Muscle of leg (tissue), 11 donors: Measurements from ENCODE around the gene PEF1. TPM values are rescaled to one million over a fixed set of nuclear protein-coding genes. Genes with fewer than 3 reads are reported as not detected.

Experiments
- DNase-seq: peaks from one replicate; pipeline ENCODE4 v3.0.0; 2013
- H3K27ac ChIP-seq: one replicate; pipeline ENCODE4 v1.5.1; 2013; ENCODE audit warnings: mild to moderate bottlenecking, low read length, control low read depth
- H3K27me3 ChIP-seq: one replicate; pipeline ENCODE4 v1.6.1; 2013; ENCODE audit warnings: low read length; ENCODE audit not compliant: control insufficient read depth, insufficient read depth
- H3K36me3 ChIP-seq: one replicate; pipeline ENCODE4 v1.6.1; 2013; ENCODE audit warnings: low read length; ENCODE audit not compliant: control insufficient read depth, insufficient read depth
- H3K4me1 ChIP-seq: one replicate; pipeline ENCODE4 v1.6.1; 2013; ENCODE audit warnings: low read length; ENCODE audit not compliant: control insufficient read depth, insufficient read depth
- H3K4me3 ChIP-seq: one replicate; pipeline ENCODE4 v1.5.1; 2013; ENCODE audit warnings: low read length, control low read depth
- H3K9me3 ChIP-seq: replicated peaks from 2 replicates; pipeline ENCODE4 v1.6.1; 2013; ENCODE audit warnings: low read depth, low read length; ENCODE audit not compliant: control insufficient read depth
- WGBS: methylation state at CpG from one replicate; pipeline ENCODE4 v1.1.5; 2013; ENCODE audit warnings: missing lambda C conversion rate; ENCODE audit not compliant: insufficient coverage; 5-methylcytosine and 5-hydroxymethylcytosine counted together
- polyA plus RNA-seq, 8 donors: library from polyadenylated mRNA; unstranded; fragments of 120-200 nt; gene quantifications; one replicate each; pipeline versions ENCODE4 v1.2.1 to v1.2.3, GENCODE V29; 2013; ENCODE audit warnings: inconsistent platforms in 1 of 8, low replicate concordance in 1 of 8; ENCODE audit not compliant: insufficient read length in 8 of 8, insufficient read depth in 1 of 8
- total RNA-seq: library from RNA; stranded (reverse); fragments of 120-200 nt; gene quantifications from one replicate; pipeline ENCODE4 v1.2.4, GENCODE V29; 2013

PEF1 gene
- total and polyA plus RNA-seq, 9 donors = 34.2 to 46.6 (median 42.2) TPM

GRCh38 chr1:31650161-31651088 lies 5.7 kb upstream of the PEF1 start:
- DNase-seq = peak; percentile 89
- Histone ChIP-seq H3K36me3 (peaks cover 38% of the 10 kb centered on the region), H3K27me3 (no peaks in the 10 kb centered on the region), H3K9me3 (no peaks in the 10 kb centered on the region), H3K4me1 (peaks cover 41% of the 10 kb centered on the region), H3K4me3 (no peak overlapping the region), H3K27ac (peak overlapping the region; percentile 63)
- 36% methylated on average over 4 of the region's 9 CpGs for WGBS

DNA sequence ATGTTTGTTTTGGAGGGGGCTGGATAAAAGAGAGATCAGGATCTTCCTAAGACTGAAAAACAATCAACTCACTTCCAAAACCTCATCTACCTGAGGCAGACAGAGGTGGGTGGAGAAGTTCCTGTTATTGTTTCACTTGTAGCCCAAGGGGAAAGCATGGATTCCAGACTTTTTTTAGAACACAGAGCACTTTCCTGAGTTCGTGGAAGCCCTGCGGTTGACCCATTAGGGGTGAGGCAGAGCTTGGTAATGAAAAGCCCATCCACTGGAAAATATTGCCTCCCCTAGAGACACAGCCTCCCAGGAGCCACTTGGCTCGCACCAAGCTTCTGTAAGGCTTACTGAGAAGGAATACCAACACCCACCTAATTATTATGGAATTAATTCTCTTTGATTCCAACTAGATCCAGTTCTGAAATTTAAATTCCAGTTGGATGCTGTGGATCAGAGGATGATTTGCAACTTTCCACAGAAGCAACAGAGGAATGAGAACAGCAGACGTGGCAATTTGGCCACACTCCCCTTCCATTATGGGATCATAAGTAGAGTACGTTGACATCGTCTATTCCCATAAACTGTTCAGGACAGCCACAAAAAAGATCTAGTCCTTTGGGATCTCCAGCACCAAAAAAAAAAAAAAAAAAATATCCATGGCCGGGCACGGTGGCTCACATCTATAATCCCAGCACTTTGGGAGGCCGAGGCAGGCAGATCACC lies 4.1 kb upstream of the PEF1 start:
- peak; percentile 77 for DNase-seq
- H3K36me3 ChIP-seq = peaks cover 25% of the 10 kb centered on the region
- peaks cover 37% of the 10 kb centered on the region for H3K4me1 ChIP-seq
- H3K27me3 ChIP-seq = no peaks in the 10 kb centered on the region
- H3K27ac ChIP-seq = peak overlapping the region; percentile 39
- H3K4me3 ChIP-seq = no peak overlapping the region
- no peaks in the 10 kb centered on the region for H3K9me3 ChIP-seq
- WGBS = no CpG with 5 or more reads among the region's 9 CpGs

GRCh38 chr1:31648190-31648589 lies 3.5 kb upstream of the PEF1 start:
- Histone ChIP-seq H3K4me1 (peaks cover 43% of the 10 kb centered on the region), H3K27me3 (no peaks in the 10 kb centered on the region), H3K36me3 (peaks cover 19% of the 10 kb centered on the region), H3K4me3 (no peak overlapping the region), H3K9me3 (no peaks in the 10 kb centered on the region), H3K27ac (peak overlapping the region; percentile 39)
- WGBS = no CpG with 5 or more reads among the region's 2 CpGs
- no peak for DNase-seq

GRCh38 chr1:31647106-31647505 lies 2.4 kb upstream of the PEF1 start:
- peaks cover 9% of the 10 kb centered on the region for H3K36me3 ChIP-seq
- H3K4me3 ChIP-seq = no peak overlapping the region
- peak overlapping the region; percentile 22 for H3K27ac ChIP-seq
- WGBS = 69% methylated on average over 2 of the region's 2 CpGs
- H3K9me3 ChIP-seq = no peaks in the 10 kb centered on the region
- no peaks in the 10 kb centered on the region for H3K27me3 ChIP-seq
- peaks cover 43% of the 10 kb centered on the region for H3K4me1 ChIP-seq
- peak; percentile 30 for DNase-seq

GRCh38 chr1:31646259-31646960 lies 1.7 kb upstream of the PEF1 start:
- Histone ChIP-seq H3K36me3 (peaks cover 2% of the 10 kb centered on the region), H3K4me3 (no peak overlapping the region), H3K4me1 (peaks cover 38% of the 10 kb centered on the region), H3K27ac (peak overlapping the region; percentile 22), H3K27me3 (no peaks in the 10 kb centered on the region), H3K9me3 (no peaks in the 10 kb centered on the region)
- no CpG with 5 or more reads among the region's 4 CpGs for WGBS
- DNase-seq = no peak

DNA sequence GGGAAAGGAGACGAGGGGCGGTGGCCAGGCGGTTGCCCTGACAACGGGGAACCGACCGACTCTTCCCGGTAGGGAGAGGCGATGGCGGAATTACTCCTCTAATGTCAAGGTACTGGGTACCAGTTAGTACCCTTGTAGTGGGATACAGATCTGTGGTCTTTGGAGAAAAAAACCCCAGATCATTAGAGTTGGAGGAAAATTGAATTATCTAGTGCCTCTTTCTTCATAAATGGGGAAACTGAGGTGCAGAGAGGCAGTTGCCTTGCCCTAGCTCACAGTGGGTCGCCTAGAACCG lies 545 bp upstream of the PEF1 start:
- peaks cover 34% of the 10 kb centered on the region for H3K4me1 ChIP-seq

DNA sequence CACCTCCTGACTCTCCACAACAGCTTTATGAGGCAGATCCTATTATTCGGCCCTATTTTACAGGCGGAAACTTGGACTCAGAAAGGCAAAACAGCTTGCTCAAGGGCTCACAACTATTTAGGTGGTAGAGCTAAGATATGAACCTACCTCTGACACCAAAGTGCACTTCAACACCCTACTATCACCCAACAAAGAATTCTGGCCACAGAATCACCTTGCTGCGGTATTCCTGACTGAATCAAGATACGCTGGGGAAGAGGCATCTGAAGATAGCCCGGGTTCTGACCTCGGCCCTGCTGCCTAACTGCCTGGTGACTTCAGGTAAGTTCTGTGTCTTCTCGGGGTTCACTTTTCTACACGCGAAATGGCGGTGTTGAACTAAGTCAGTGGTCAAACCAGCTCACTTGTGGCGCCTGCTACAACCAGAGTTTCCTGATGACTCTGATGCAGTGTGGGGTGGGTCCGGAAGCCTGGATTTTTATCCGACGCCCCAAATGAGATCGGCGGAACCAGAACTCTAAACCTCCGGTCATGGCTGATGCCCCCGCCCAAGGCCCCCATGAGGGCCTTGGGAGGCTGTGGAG lies 608 bp downstream of the PEF1 start:
- WGBS = under 1% methylated on average over 16 of the region's 18 CpGs
- H3K4me1 ChIP-seq = peaks cover 30% of the 10 kb centered on the region
- H3K27ac ChIP-seq = peak overlapping the region; percentile 99
- H3K9me3 ChIP-seq = no peaks in the 10 kb centered on the region
- peaks cover 2% of the 10 kb centered on the region for H3K36me3 ChIP-seq
- H3K27me3 ChIP-seq = no peaks in the 10 kb centered on the region
- peak overlapping the region; percentile 87 for H3K4me3 ChIP-seq
- no peak for DNase-seq

More for the DNA sequence above, 545 bp upstream of the PEF1 start:
- Histone ChIP-seq H3K36me3 (no peaks in the 10 kb centered on the region), H3K27me3 (no peaks in the 10 kb centered on the region), H3K27ac (peak overlapping the region; percentile 99), H3K9me3 (no peaks in the 10 kb centered on the region), H3K4me3 (peak overlapping the region; percentile 87)
- 0% methylated on average over 9 of the region's 11 CpGs for WGBS
- DNase-seq = no peak

GRCh38 chr1:31642897-31643296 lies 1.8 kb downstream of the PEF1 start:
- peaks cover 2% of the 10 kb centered on the region for H3K36me3 ChIP-seq
- H3K4me3 ChIP-seq = no peak overlapping the region
- no peaks in the 10 kb centered on the region for H3K9me3 ChIP-seq
- H3K27ac ChIP-seq = no peak overlapping the region
- DNase-seq = no peak
- WGBS = 71% methylated on average over 1 of the region's 3 CpGs
- H3K27me3 ChIP-seq = no peaks in the 10 kb centered on the region
- H3K4me1 ChIP-seq = peaks cover 26% of the 10 kb centered on the region

DNA sequence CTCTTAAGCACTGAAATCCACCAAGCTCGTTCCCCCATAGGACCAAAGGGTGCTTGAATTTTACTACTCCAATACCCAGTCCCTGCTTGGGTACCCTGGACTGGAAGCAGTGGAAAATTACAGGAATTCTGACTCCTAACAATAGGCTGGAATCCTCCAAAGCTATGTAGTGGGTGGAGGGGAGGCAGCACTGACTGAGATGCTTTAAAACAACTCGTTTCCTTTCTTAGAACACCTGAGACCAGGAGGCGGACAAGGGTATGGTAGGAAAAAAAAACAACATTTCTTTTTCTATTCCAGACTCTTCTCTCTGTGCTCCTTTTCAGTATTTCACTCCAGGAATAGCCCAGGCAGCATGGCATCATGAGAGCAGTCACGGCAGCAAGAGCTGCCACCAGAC lies 2.3 kb downstream of the PEF1 start:
- Histone ChIP-seq H3K27ac (no peak overlapping the region), H3K9me3 (no peaks in the 10 kb centered on the region), H3K4me3 (no peak overlapping the region), H3K4me1 (peaks cover 24% of the 10 kb centered on the region), H3K27me3 (no peaks in the 10 kb centered on the region), H3K36me3 (peaks cover 2% of the 10 kb centered on the region)
- WGBS = 100% methylated on average over 1 of the region's 4 CpGs
- no peak for DNase-seq

DNA sequence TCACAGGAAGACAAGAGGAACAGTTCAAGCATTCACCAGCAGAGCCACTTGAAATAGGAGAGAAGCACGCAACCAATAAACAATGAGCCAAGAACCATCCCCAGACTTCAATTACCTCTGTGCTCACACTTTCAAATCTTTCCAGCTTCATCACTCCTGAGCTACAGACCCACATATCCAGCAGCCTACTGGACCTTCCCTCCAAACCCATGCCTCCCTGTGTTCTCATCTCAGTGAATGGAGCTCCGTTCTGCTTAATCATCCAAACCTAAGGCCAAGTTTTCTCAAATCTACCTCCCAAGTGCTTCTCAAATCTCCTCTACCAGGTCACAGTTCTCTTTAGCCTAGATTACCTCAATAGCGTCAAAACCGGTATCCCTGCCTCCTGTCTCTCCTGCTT lies 3.7 kb downstream of the PEF1 start:
- 67% methylated on average over 4 of the region's 4 CpGs for WGBS
- peaks cover 5% of the 10 kb centered on the region for H3K36me3 ChIP-seq
- no peaks in the 10 kb centered on the region for H3K27me3 ChIP-seq
- no peaks in the 10 kb centered on the region for H3K9me3 ChIP-seq
- no peak overlapping the region for H3K27ac ChIP-seq
- no peak overlapping the region for H3K4me3 ChIP-seq
- H3K4me1 ChIP-seq = peaks cover 21% of the 10 kb centered on the region
- DNase-seq = no peak
